ENCODE results near the gene HPD.

- no peak for TF ChIP-seq POLR2A (IDR thresholded peaks at IDR 0.05)
- TF ChIP-seq CTCF (IDR thresholded peaks at IDR 0.05), result no peak
- no peak for TF ChIP-seq EP300 (IDR thresholded peaks at IDR 0.05)
These were observed 31.1 kb downstream of the HPD start for GRCh38 chr12:121827351-121828099.
